ENCODE measurements around the gene MAVS. TPM values are rescaled to one million over a fixed set of nuclear protein-coding genes. Genes with fewer than 3 reads are reported as not detected.
"Not testable (repeated sequence)": the region's sequence is repeated elsewhere in the genome, so short reads cannot be mapped to it uniquely, and the experiment has no call there.

Gene MAVS
- polyA plus RNA-seq, 10 donors, result 19.3 to 24.2 (median 22.7) TPM

- not testable (repeated sequence) for DNase-seq
These were observed 2.5 kb upstream of the MAVS start for GRCh38 chr20:3843990-3844619.

GRCh38 chr20:3846378-3846739 lies 275 bp upstream of the MAVS start:
- DNase-seq, result peak in 1 of 3 donors; percentile 18

- DNase-seq, result no peak
These were observed 851 bp downstream of the MAVS start for GRCh38 chr20:3847429-3847940.

GRCh38 chr20:3848565-3848964 lies 1.9 kb downstream of the MAVS start:
- no peak for DNase-seq

- no peak for DNase-seq
These were observed 7.8 kb downstream of the MAVS start for GRCh38 chr20:3854462-3854871.

- no peak for DNase-seq
These were observed 10.8 kb downstream of the MAVS start for GRCh38 chr20:3857405-3857804.

GRCh38 chr20:3858689-3859088 lies 12.1 kb downstream of the MAVS start:
- no peak for DNase-seq

GRCh38 chr20:3861191-3861590 lies 14.6 kb downstream of the MAVS start:
- no peak for DNase-seq

GRCh38 chr20:3862333-3862732 lies 15.7 kb downstream of the MAVS start:
- no peak for DNase-seq

- no peak for DNase-seq
These were observed 16.7 kb downstream of the MAVS start for GRCh38 chr20:3863317-3863716.

- DNase-seq, result no peak
These were observed 17.9 kb downstream of the MAVS start for GRCh38 chr20:3864518-3864917.

- DNase-seq, result no peak
These were observed 18.7 kb downstream of the MAVS start for GRCh38 chr20:3865152-3865886.

GRCh38 chr20:3865887-3866407 lies 19.3 kb downstream of the MAVS start:
- no peak for DNase-seq

GRCh38 chr20:3866464-3866863 lies 19.8 kb downstream of the MAVS start:
- no peak for DNase-seq

GRCh38 chr20:3867802-3868201 lies 21.2 kb downstream of the MAVS start:
- DNase-seq, result no peak

- no peak for DNase-seq
These were observed 23.4 kb downstream of the MAVS start for GRCh38 chr20:3869839-3870634.

GRCh38 chr20:3871550-3872265 lies 25.1 kb downstream of the MAVS start:
- no peak for DNase-seq

GRCh38 chr20:3873507-3873906 lies 26.9 kb downstream of the MAVS start:
- no peak for DNase-seq

GRCh38 chr20:3874194-3874844 lies 27.7 kb downstream of the MAVS start:
- no peak for DNase-seq

- DNase-seq, result no peak
These were observed 28.8 kb downstream of the MAVS start for GRCh38 chr20:3875378-3875974.

- DNase-seq, result no peak
These were observed 29.4 kb downstream of the MAVS start for GRCh38 chr20:3876000-3876399.

All from muscle of back (tissue), 11 donors.